GM10266 (cell line): ENCODE measurements around the gene KATNB1.
A peak's percentile ranks its signal among the peaks of the same experiment; 100 is the strongest.
"Not testable (repeated sequence)": the region's sequence is repeated elsewhere in the genome, so short reads cannot be mapped to it uniquely, and the experiment has no call there.

Experiments
- DNase-seq: peaks from one replicate; pipeline ENCODE4 v3.0.0; 2012; ENCODE audit errors: extremely low spot score
- TF ChIP-seq, protein P1 (sequence below): IDR thresholded peaks from 2 replicates; pipeline ENCODE4 v1.5.1; 2012; ENCODE audit warnings: mild to moderate bottlenecking, low read depth; ENCODE audit not compliant: control insufficient read depth, insufficient read depth; ENCODE audit errors: missing control alignments

KATNB1 gene

DNA sequence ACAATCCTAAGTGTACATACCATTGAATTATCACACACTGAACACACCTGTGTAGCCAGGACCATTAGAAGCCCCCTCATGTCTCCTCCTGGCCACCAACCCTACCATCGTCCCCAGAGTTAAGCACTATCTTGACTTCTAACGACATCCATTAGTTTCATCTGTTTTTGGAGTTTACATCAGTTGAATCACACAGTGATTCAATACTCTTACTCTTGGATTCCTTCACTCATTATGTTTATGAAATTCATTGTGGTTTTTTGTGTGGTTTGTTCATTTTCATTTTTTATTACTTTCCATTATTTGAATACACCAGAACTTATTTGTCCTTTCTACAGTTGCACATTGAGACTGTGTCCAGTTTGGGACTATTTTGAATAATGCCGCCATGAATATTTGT, 27.4 kb upstream of the KATNB1 start:
- TF ChIP-seq, protein P1, sequence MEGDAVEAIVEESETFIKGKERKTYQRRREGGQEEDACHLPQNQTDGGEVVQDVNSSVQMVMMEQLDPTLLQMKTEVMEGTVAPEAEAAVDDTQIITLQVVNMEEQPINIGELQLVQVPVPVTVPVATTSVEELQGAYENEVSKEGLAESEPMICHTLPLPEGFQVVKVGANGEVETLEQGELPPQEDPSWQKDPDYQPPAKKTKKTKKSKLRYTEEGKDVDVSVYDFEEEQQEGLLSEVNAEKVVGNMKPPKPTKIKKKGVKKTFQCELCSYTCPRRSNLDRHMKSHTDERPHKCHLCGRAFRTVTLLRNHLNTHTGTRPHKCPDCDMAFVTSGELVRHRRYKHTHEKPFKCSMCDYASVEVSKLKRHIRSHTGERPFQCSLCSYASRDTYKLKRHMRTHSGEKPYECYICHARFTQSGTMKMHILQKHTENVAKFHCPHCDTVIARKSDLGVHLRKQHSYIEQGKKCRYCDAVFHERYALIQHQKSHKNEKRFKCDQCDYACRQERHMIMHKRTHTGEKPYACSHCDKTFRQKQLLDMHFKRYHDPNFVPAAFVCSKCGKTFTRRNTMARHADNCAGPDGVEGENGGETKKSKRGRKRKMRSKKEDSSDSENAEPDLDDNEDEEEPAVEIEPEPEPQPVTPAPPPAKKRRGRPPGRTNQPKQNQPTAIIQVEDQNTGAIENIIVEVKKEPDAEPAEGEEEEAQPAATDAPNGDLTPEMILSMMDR, result no peak

DNA sequence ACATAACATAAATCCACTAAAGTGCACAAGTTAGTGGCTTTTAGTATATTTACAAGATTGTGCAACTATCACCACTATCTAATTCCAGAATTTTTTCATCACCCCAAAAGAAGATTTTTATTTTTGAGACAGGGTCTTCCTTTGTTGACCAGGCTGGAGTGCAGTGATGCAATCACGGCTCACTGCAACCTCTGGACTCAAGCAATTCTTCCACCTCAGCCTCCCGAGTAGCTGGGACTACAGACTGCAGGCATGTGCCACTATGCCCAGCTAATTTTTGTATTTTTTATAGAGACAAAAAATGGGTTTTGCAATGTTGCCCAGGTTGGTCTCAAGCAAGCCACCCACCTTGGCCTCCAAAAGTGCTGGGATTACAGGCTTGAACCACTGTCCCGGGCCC, 25.9 kb upstream of the KATNB1 start:
- TF ChIP-seq, protein P1, result no peak
- no peak for DNase-seq

More for the DNA sequence above, 27.4 kb upstream of the KATNB1 start:
- no peak for DNase-seq

DNA sequence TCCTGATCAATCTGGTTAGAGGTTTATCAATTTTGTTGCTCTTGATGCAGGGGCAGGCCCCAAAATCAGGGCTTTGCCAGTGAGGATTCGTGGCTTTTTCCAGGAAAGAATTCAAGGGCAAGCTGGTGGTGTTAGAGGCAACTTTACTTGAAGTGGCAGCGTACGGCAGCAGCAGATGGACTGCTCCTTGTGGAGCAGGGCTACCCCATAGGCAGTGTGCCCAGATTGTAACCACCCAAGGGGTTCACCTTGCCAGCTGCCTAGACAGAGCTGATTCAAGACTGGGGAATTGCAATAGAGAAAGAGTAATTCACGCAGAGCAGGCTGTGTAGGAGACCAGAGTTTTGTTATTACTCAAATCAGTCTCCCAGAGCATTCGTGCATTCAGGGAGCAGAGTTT, 24.2 kb upstream of the KATNB1 start:
- no peak for DNase-seq
- TF ChIP-seq, protein P1, result no peak

DNA sequence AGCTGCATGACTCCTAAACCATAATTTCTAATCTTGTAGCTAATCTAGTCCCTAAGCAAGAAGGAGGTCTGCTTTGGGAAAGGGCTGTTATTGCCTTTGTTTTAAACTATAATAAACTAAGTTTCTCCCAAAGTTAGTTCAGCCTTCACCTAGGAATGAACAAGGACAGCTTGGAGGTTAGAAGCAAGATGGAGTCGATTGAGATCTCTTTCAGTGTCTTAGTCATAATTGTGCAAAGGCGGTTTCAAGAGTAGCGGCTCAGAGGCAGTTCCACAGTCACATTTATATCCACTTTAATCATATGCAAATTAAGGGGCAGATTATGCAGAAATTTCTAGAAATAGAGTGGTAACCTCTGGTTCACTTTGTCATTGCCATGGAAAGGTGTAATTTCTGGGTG, 23.6 kb upstream of the KATNB1 start:
- no peak for DNase-seq
- TF ChIP-seq, protein P1, result no peak

DNA sequence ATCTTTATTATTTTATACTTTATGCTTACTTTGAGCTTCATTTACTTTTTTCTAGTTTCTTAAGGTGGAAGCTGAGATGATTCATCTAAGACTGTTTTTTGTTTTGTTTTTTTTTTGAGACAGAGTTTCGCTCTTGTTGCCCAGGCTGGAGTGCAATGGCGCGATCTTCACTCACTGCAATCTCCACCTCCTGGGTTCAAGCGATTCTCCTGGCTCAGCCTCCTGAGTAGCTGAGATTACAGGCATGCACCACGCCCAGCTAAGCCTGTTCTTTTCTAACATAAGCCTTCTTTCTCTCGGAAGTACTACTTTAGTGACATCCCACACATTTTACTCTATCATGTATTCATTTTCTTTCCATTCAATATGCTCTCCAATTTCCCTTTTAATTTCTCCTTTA, 23.0 kb upstream of the KATNB1 start:
- not testable (repeated sequence) for DNase-seq

DNA sequence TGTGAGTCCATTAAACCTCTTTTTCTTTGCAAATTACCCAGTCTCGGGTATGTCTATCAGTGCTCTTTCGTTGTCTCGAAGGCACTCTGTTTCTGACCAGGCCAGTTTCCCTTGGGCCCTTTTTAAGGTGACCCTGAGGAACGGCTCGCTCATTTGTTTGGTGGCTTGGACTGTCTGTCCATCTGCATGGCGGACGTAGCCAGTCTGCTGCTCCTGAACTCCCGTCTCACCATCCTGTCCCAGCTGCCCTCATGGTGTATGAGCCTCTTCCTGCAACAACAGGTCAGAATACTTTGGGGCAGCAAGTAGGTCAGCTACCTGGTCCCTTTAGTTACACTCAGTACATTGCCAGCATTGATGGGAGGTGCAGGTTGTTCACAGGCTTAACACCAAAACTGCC, 22.0 kb upstream of the KATNB1 start:
- TF ChIP-seq, protein P1, result no peak
- no peak for DNase-seq

DNA sequence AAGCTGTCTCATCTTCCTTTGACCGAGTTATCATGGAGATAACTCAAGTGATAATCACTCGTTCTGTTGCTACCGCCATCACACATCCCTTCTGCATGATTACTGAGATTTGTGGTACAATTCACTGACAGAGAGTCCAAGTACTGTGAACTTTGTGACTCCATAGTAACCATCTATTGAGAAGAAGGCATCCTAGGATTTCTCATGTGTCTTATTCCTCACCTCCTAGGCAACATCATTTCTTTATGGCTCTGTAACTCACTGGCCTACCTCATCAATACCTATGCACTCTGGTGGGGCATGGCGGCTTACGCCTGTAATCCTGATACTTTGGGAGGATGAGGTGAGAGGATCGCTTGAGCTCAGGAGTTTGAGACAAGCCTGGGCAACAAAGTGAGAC, 21.5 kb upstream of the KATNB1 start:
- TF ChIP-seq, protein P1, result no peak

DNA sequence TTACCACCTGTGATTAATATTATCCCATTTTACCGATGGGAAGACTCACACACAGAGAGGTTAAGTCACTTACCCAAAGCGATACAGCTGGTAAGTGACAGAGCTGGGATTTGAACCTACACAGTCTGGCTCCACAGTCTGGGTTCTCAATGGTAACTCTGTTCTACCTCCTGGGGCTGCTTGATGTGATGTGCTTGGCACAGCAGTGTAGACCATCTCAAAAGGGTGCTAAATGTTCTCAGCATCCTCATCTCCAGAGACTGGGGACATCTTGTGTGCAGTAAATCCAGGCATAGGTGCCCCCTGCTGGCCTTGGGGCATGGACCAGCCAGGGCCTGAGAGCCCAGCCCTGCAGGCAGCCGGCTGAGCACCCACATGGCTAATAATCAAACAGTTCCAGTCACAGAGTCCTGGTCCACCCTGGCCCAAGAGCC, 15.4 kb upstream of the KATNB1 start:
- TF ChIP-seq, protein P1, result peak; percentile 71
- peak; percentile 62 for DNase-seq

More for the DNA sequence above, 21.5 kb upstream of the KATNB1 start:
- no peak for DNase-seq
